ENCODE data around the gene CXCR1.
"Not testable (repeated sequence)": the region's sequence is repeated elsewhere in the genome, so short reads cannot be mapped to it uniquely, and the experiment has no call there.

Gene CXCR1

DNA sequence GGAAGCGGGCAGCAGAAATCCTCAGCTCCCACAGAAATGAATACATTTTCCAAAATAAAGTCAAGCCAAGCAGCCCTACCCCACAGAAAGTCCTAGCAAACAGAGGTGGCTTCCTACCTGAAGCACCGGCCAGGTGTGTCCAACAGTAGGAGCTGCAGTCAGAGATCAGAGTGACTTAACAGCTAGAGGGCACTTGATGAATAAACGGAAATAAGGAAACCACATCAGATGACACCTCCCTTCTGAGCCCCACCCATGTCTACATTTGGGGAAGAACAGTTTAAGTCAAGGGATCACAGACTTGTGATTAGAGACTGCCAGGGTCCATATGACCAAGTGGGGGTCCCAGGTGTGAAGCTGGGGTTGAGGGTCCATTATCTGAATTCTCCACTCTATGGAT, at the start of gene CXCR1:
TSS of gene CXCR1 (minus strand) at position 172 of the 400 bp plus-strand sequence. CDS start 1,751 bp downstream, outside the sequence.
- peak; percentile 1 for DNase-seq

GRCh38 chr2:218216336-218216673, 49.5 kb upstream of the CXCR1 start:
- no peak for DNase-seq

DNA sequence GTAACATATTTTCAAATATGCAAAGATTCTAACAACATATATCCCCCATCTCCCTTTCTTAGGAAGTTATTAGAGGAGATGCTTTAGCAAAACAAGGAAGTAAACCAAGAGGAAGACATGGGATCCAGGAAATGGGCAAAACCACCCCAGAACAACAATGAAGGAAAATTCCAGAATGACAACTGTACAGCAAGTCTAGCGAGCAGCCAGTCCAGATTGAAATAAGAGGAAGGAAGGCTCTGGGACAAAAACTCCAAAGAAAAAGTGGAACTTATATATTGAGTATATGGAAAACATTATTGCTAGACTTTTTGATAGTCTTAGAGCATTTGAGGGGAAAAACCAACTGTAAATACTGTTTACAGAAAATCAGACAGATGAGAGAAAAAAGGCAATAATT, 47.4 kb upstream of the CXCR1 start:
- no peak for DNase-seq

GRCh38 chr2:218209078-218209477, 42.3 kb upstream of the CXCR1 start:
- DNase-seq: no peak

- no peak for DNase-seq
Observed at GRCh38 chr2:218202266-218202665, 35.5 kb upstream of the CXCR1 start.

- DNase-seq: no peak
Observed at GRCh38 chr2:218196974-218197373, 30.2 kb upstream of the CXCR1 start.

- DNase-seq: no peak
Observed at GRCh38 chr2:218194880-218195279, 28.1 kb upstream of the CXCR1 start.

- no peak for DNase-seq
Observed at GRCh38 chr2:218193701-218194100, 26.9 kb upstream of the CXCR1 start.

DNA sequence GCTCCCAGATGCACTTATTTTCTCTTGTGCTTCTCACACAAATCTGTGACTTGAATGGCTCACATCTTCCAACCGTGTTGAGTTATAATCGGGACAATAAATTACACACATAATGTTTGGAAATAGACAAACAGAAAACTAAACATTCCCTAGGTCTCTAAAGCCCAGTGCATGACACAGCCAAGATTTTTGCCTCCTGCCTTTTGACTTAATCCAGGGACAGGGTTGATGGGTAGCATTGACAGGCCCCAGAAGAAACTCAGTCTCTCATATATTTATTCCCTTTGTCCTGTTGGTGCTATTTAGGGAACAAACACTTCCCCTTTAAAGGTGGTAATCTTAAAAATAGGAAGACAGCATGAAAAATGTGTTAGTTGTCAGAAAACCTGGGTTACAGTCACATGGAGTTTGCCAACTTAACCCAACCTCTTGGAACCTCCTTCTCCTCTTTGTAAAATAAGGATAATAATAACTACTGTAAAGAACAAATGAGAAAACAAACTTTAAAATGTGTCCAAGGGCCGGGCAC, 26.2 kb upstream of the CXCR1 start:
- DNase-seq: no peak

GRCh38 chr2:218188528-218188927, 21.8 kb upstream of the CXCR1 start:
- DNase-seq: no peak

GRCh38 chr2:218187296-218188015, 20.7 kb upstream of the CXCR1 start:
- DNase-seq: no peak

- no peak for DNase-seq
Observed at GRCh38 chr2:218186876-218187275, 20.1 kb upstream of the CXCR1 start.

- peak; percentile 60 for DNase-seq
Observed at GRCh38 chr2:218186355-218186766, 19.6 kb upstream of the CXCR1 start.

- DNase-seq: no peak
Observed at GRCh38 chr2:218184331-218184730, 17.6 kb upstream of the CXCR1 start.

- DNase-seq: no peak
Observed at GRCh38 chr2:218180467-218181114, 13.8 kb upstream of the CXCR1 start.

DNA sequence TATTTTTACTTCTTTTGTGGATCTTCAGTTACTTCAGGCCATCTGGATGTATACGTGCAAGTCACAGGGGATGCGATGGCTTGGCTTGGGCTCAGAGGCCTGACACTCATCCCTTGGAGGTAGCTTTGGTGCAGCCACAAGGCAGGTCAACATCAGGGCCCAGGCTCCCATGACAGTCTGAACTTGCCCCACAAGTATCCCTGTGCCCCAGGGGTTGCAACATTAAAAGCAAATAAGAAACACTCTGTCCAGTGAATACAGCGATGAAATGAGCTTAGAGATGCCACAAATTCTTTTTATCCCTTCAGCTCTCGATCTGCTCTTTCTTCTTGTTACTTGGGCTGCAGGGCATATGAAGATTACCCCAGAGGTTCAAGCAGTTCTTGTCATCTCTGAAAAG, 13.0 kb upstream of the CXCR1 start:
- DNase-seq: no peak

GRCh38 chr2:218172845-218173244, 6.1 kb upstream of the CXCR1 start:
- DNase-seq: no peak

DNA sequence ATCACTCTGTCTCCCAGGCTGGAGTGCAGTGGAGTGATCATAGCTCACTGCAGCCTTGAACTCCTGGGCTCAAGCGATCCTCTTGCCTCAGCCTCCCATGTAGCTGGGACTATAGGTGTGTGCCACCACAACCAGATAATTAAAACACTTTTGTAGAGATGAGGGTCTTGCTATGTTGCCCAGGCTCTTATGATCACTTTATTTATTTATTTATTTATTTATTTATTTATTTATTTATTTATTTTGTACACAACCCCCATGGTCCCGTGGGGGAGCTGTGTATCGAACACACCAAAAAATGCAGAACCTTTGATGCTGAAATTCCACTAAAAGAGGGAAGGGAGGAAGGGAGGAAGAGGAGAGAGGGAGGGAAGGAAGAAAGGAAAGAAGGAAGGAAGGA, 5.0 kb upstream of the CXCR1 start:
- DNase-seq: not testable (repeated sequence)

DNA sequence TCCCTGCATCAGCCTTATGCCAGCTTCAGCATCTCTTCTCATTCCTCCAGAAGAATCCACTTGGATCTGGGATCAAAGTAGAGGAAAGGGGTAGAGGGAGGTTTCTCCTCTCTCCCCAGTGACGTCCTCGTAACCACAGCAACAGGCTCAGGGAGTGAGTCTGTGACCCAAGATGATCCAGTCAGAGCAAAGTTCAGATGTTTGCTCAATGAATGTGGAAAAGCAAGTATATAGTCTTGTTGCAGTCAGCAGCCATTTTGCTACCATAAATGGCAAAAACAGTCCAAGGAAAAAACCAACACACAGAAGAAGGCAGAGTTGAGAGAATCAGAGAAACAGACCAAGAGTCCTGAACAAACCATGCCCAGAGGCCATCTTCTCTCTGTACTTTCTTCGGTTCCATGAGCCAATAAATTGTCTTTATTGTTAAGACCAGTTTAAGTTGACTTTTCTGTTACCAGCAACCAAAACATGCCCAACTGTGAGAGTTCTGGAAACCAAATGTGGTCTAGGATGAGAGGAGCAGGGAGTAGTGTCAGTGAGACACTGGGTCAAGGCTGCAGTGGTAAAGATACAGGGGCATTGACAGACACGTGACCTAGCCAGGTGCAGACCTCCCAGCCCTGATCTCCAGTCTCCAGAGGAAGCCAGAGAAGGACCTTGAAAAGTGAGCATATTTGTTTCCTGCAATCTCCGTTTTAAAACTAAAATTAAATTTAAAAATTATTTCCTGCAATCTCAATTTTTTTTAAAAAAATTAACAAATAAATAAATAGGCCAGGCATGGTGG, 3.2 kb upstream of the CXCR1 start:
- DNase-seq: no peak

DNA sequence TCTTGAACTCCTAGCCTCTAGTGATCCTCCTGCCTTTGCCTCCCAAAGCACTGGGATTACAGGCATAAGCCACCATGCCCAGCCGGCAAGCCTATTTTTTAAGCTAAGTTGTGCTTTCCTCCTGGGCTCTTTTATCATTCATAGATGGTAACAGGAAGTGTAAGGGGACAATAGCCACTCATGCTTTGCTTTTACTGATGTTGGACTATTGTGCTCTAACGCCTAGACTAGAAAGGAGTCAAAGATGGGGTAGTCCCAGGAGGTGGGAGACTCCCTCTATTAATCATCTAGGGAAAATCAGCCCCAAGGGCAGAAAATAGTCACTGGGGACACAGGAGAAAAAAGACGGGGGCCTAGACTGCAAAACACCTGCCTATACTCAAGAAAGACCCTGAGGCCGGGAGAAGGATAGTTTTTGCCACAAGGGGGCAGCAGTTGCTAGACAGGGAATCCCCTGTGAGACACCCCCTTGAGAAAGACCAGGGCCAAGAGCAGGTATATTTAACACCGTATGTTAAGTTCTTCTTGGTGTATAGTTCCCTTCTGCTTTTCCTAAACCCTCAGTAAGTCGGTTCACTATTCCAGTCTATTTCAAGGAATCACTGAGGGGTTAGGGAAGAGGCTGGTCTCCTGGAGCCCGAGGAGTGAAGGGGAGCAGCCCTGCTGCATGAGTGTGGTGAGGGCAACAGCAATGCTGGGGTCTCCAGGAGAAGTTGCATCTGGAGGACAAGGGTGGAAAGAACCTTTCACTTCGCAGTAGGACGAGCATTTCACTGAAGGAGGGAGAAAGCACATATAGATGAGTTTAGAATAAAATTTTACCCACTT, 2.1 kb upstream of the CXCR1 start:
- DNase-seq: peak; percentile 59

- DNase-seq: no peak
Observed at GRCh38 chr2:218168016-218168415, 1.3 kb upstream of the CXCR1 start.

DNA sequence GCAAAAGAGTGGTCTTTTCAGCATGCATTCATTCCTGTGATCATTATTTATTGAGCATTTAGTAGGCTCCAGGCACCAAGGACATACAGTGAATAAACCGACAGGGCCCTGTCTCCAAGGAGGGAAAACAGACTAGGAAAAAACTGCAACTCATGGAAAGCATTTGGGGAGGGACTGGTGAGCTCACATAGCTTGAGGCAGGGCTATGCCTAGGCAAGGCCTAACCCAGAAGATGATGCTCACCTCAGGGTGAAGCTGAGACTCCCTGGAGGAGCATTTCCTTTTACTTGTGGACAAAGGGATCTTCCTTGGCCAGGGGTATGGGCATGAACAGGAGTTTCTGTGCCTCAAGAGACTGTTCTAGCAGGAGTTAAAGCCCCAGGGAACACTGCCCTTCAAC, 3.9 kb downstream of the CXCR1 start:
- no peak for DNase-seq

GRCh38 chr2:218161644-218162043, 5.1 kb downstream of the CXCR1 start:
- DNase-seq: no peak
